Hepatic stellate cell (primary cell): ENCODE results near the gene C12orf57.

Experiments used
- DNase-seq: peaks from one replicate; pipeline ENCODE4 v3.0.0; 2011; ENCODE audit warnings: low spot score

Gene C12orf57

GRCh38 chr12:6953442-6954315 is 9.9 kb downstream of the C12orf57 start:
- no peak for DNase-seq

GRCh38 chr12:6954316-6955107 is 10.7 kb downstream of the C12orf57 start:
- DNase-seq: no peak

GRCh38 chr12:6955108-6956020 is 11.5 kb downstream of the C12orf57 start:
- DNase-seq: no peak

GRCh38 chr12:6956021-6956727 is 12.4 kb downstream of the C12orf57 start:
- no peak for DNase-seq

GRCh38 chr12:6957151-6957701 is 13.4 kb downstream of the C12orf57 start:
- DNase-seq: no peak

- DNase-seq: no peak
Measured at GRCh38 chr12:6957741-6958608, 14.2 kb downstream of the C12orf57 start.

- DNase-seq: no peak
Measured at GRCh38 chr12:6958609-6959057, 14.8 kb downstream of the C12orf57 start.

GRCh38 chr12:6959058-6959804 is 15.4 kb downstream of the C12orf57 start:
- peak; percentile 8 for DNase-seq

- peak; percentile 3 for DNase-seq
Measured at GRCh38 chr12:6959805-6960592, 16.2 kb downstream of the C12orf57 start.

- DNase-seq: peak; percentile 23
Measured at GRCh38 chr12:6960593-6961277, 16.9 kb downstream of the C12orf57 start.

- peak; percentile 23 for DNase-seq
Measured at GRCh38 chr12:6961278-6961694, 17.5 kb downstream of the C12orf57 start.

- peak; percentile 83 for DNase-seq
Measured at GRCh38 chr12:6961695-6962284, 18.0 kb downstream of the C12orf57 start.

GRCh38 chr12:6962285-6963015 is 18.6 kb downstream of the C12orf57 start:
- no peak for DNase-seq

GRCh38 chr12:6963016-6963731 is 19.4 kb downstream of the C12orf57 start:
- no peak for DNase-seq

- DNase-seq: no peak
Measured at GRCh38 chr12:6963791-6964413, 20.1 kb downstream of the C12orf57 start.
